Panc1 (cell line): ENCODE results near the gene MGAT4C. TPM values are rescaled to one million over a fixed set of nuclear protein-coding genes. Genes with fewer than 3 reads are reported as not detected.

ENCODE experiments used
- ATAC-seq: fragments of 200-7000 bp; cut with Tn5 transposase; 2 replicates; pipeline ENCODE4 v1.9.1; 2020; ENCODE audit warnings: mild to moderate bottlenecking, moderate library complexity
- BruUV-seq: library from RNA; stranded (reverse); fragments of 400-500 nt; replicated peaks from 2 replicates; lab custom pipeline; 2021; lab: Mats Ljungman, UMichigan
- CTCF ChIA-PET: fragments of 300-600 bp; sonication (Branson Sonifier 250); formaldehyde crosslinking; loops from one replicate; lab custom pipeline; 2022; ENCODE audit warnings: antibody characterized with exemption; lab: Charles Lee
- POLR2A ChIA-PET: fragments of 300-600 bp; sonication (Branson Sonifier 250); formaldehyde crosslinking; loops from one replicate; lab custom pipeline; 2022; ENCODE audit warnings: antibody characterized with exemption; lab: Charles Lee
- DNase-seq: peaks from one replicate; pipeline ENCODE4 v3.0.0-alpha.2; 2010; ENCODE audit warnings: low read depth, low spot score
- H3K27ac ChIP-seq: 2 replicates; pipeline ENCODE4 v1.5.1; 2011; ENCODE audit warnings: mild to moderate bottlenecking, low read length, inconsistent platforms
- H3K27me3 ChIP-seq: fragments of 200-500 bp; sonication (Bioruptor generic); 2 replicates; pipeline ENCODE4 v1.6.0; 2014; ENCODE audit warnings: low read length, inconsistent platforms; ENCODE audit not compliant: control insufficient read depth, insufficient read depth
- H3K36me3 ChIP-seq: fragments of 200-500 bp; sonication (Bioruptor generic); 2 replicates; pipeline ENCODE4 v1.5.1; 2014; ENCODE audit warnings: inconsistent platforms, mild to moderate bottlenecking, low read length, moderate library complexity; ENCODE audit not compliant: control insufficient read depth, insufficient read depth
- H3K4me1 ChIP-seq: 2 replicates; pipeline ENCODE4 v1.5.1; 2011; ENCODE audit warnings: inconsistent platforms, mild to moderate bottlenecking, low read length, moderate library complexity; ENCODE audit not compliant: control insufficient read depth, insufficient read depth
- H3K4me3 ChIP-seq, 2 experiments: 2 replicates each; pipeline ENCODE4 v1.5.1; 2011 to 2012; ENCODE audit warnings: low read depth in 2 of 2, low read length in 2 of 2, mild to moderate bottlenecking in 2 of 2, inconsistent platforms in 1 of 2, moderate library complexity in 1 of 2
- H3K9me3 ChIP-seq: fragments of 200-500 bp; sonication (Bioruptor generic); 2 replicates; pipeline ENCODE4 v1.5.1; 2014; ENCODE audit warnings: low read depth, mild to moderate bottlenecking, inconsistent platforms, low read length, moderate library complexity; ENCODE audit not compliant: control insufficient read depth, insufficient read depth
- CTCF ChIP-seq: fragments of 450-650 bp; IDR thresholded peaks from 2 replicates; pipeline ENCODE4 v1.5.1; 2017; ENCODE audit warnings: mild to moderate bottlenecking
- POLR2AphosphoS5 ChIP-seq: IDR thresholded peaks from 2 replicates; pipeline ENCODE4 v1.6.1; 2012; ENCODE audit warnings: mild to moderate bottlenecking, low read depth, low read length, moderate library complexity
- REST ChIP-seq, 2 experiments: IDR thresholded peaks; 2 replicates each; pipeline ENCODE4 v1.6.1; 2011 to 2012; ENCODE audit warnings: low read depth in 2 of 2, control low read depth in 1 of 2, low read length in 1 of 2, mild to moderate bottlenecking in 1 of 2, moderate library complexity in 1 of 2; ENCODE audit not compliant: insufficient read depth in 1 of 2
- SIN3A ChIP-seq: IDR thresholded peaks from 2 replicates; pipeline ENCODE4 v1.6.1; 2012; ENCODE audit warnings: low read depth, mild to moderate bottlenecking, low read length, moderate library complexity, borderline replicate concordance; ENCODE audit not compliant: insufficient read depth
- TCF7L2 ChIP-seq: IDR thresholded peaks from 2 replicates; pipeline ENCODE4 v1.6.1; 2011; ENCODE audit warnings: mild to moderate bottlenecking, low read depth, low read length, inconsistent platforms
- in situ Hi-C: cut with HindIII; loops from 2 replicates; pipeline ENCODE4 v1.10.0; 2016; ENCODE audit warnings: low sequenced_read_pairs, low pct_unique_long_range_greater_than_20kb
- intact Hi-C: fragments of 100-400 bp; cut with micrococcal nuclease; formaldehyde crosslinking; loops from one replicate; pipeline ENCODE4 v1.10.0; 2022; ENCODE audit not compliant: unreplicated experiment
- total RNA-seq: library from RNA; stranded (reverse); gene quantifications from one replicate; pipeline ENCODE4 v1.2.1, GENCODE V29; 2021; ENCODE audit not compliant: unreplicated experiment

Gene MGAT4C
- total RNA-seq, 1 experiment from 2014 or later, result not detected

DNA sequence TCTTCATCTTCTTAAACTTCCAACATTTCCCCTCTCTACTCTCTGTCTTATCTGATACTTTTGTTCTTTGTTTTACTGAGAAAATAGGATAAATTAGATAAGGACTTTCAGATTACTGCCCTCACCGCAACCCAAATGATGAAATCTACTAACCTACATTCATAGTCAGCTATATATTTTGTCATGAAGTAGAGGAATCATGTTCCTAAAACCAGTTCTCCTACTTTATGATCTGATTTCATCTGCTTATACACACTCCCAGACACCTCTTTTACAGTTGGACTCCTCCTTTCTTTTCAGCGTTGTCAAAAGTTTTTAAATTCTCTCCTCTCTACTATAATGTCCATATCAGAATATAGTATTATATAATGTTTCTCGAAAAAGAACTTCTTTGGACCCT is 29.7 kb downstream of the MGAT4C start:
- CTCF ChIA-PET, result interaction anchor here (0.7 kb wide), 1 partner anchor 658 kb away, joined by 4 read pairs; no protein-coding TSS in a partner anchor
- BruUV-seq, result no TSS peak
- intact Hi-C loops (no loop called here), in situ Hi-C loops (no loop called here)
- H3K4me3 ChIP-seq, result no peak overlapping the region
- no peak overlapping the region for H3K27ac ChIP-seq
- H3K4me1 ChIP-seq, result no peaks in the 10 kb centered on the region
- H3K9me3 ChIP-seq, result no peaks in the 10 kb centered on the region
- no peak for DNase-seq
- no peaks in the 10 kb centered on the region for H3K27me3 ChIP-seq
- POLR2A ChIA-PET, result no interaction called here
- H3K36me3 ChIP-seq, result no peaks in the 10 kb centered on the region
- TF ChIP-seq SIN3A, result no peak
- TF ChIP-seq POLR2AphosphoS5, result no peak
- TF ChIP-seq TCF7L2, result no peak
- TF ChIP-seq REST (IDR thresholded peaks at IDR 0.05; ENCODE audit: insufficient read depth in 1 of 2, low read depth in 2 of 2, low read length in 1 of 2), result no peak
- no peak for TF ChIP-seq CTCF
- no peak for ATAC-seq

DNA sequence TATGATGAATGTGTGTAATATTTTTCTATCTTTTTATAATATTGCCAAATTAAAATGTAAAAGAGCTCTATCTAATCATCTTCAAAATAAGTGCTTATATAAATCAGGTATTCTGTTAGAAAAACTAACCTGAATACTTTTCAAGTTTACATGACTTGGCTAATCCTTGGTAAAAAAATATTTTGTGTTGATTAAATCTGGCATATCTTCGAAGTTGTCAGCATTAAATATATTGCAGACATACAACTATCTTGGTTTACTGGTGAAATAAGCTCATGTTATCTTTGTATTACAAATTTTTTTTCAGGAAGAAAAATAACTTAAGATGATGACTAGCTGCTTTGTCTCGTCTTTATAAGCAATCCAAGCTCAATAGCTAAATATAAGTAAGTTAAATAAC is 39.6 kb downstream of the MGAT4C start:
- H3K4me1 ChIP-seq, result no peaks in the 10 kb centered on the region
- BruUV-seq, result no TSS peak
- H3K27ac ChIP-seq, result no peak overlapping the region
- DNase-seq, result no peak
- no peaks in the 10 kb centered on the region for H3K27me3 ChIP-seq
- no peaks in the 10 kb centered on the region for H3K9me3 ChIP-seq
- POLR2A ChIA-PET, result no interaction called here
- no peak overlapping the region for H3K4me3 ChIP-seq
- intact Hi-C loops (no loop called here), in situ Hi-C loops (no loop called here)
- CTCF ChIA-PET, result no interaction called here
- no peak for ATAC-seq
- no peaks in the 10 kb centered on the region for H3K36me3 ChIP-seq
- no peak for TF ChIP-seq SIN3A
- TF ChIP-seq CTCF, result no peak
- no peak for TF ChIP-seq TCF7L2
- TF ChIP-seq POLR2AphosphoS5, result no peak
